Measurements from ENCODE around the gene KIAA1755. TPM values are rescaled to one million over a fixed set of nuclear protein-coding genes. Genes with fewer than 3 reads are reported as not detected.
"Not testable (repeated sequence)": the region's sequence is repeated elsewhere in the genome, so short reads cannot be mapped to it uniquely, and the experiment has no call there.

KIAA1755 gene
- total RNA-seq, 4 donors from 2014 or later = 0.05 to 0.41 (median 0.38) TPM; not detected in 1

DNA sequence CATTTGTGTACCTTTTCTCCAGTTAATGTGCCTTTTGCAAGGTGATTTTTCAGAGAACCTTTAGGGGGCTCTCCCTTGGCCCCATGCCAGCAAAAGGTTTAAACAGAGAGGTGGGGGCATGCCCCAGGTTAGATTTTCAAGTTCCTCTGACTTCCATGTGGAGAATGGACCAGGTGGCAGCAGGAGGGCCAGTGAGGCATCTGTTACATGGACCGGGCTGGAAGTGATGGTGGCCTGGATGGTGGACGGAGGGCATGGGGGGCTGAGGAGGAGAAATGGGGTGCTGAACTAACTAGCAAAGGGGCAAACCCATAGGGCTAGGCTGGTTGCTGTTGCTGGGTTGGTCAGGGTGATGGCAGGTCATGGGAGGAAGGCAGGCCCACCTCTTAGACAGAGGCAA is 22.7 kb upstream of the KIAA1755 start:
- no peak for DNase-seq
- Histone ChIP-seq H3K27me3 (no peaks in the 10 kb centered on the region), H3K36me3 (no peaks in the 10 kb centered on the region), H3K4me3 (no peak overlapping the region), H3K9me3 (no peaks in the 10 kb centered on the region), H3K27ac (no peak overlapping the region), H3K4me1 (peaks cover 3 to 10% of the 10 kb centered on the region in 2 donors)
- no peak for ATAC-seq
- TF ChIP-seq POLR2A (IDR thresholded peaks at IDR 0.05) = no peak
- TF ChIP-seq, protein P1, sequence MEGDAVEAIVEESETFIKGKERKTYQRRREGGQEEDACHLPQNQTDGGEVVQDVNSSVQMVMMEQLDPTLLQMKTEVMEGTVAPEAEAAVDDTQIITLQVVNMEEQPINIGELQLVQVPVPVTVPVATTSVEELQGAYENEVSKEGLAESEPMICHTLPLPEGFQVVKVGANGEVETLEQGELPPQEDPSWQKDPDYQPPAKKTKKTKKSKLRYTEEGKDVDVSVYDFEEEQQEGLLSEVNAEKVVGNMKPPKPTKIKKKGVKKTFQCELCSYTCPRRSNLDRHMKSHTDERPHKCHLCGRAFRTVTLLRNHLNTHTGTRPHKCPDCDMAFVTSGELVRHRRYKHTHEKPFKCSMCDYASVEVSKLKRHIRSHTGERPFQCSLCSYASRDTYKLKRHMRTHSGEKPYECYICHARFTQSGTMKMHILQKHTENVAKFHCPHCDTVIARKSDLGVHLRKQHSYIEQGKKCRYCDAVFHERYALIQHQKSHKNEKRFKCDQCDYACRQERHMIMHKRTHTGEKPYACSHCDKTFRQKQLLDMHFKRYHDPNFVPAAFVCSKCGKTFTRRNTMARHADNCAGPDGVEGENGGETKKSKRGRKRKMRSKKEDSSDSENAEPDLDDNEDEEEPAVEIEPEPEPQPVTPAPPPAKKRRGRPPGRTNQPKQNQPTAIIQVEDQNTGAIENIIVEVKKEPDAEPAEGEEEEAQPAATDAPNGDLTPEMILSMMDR (IDR thresholded peaks at IDR 0.05 in 4 of 5, conservative IDR thresholded peaks at IDR 0.05 in 1 of 5) = no peak
- in situ Hi-C loops (cut with MboI; ENCODE audit: low sequenced_read_pairs in 4 of 4) = no loop called here
- intact Hi-C loops (cut with DNase I; ENCODE audit: low total_unique reads) = no loop called here

DNA sequence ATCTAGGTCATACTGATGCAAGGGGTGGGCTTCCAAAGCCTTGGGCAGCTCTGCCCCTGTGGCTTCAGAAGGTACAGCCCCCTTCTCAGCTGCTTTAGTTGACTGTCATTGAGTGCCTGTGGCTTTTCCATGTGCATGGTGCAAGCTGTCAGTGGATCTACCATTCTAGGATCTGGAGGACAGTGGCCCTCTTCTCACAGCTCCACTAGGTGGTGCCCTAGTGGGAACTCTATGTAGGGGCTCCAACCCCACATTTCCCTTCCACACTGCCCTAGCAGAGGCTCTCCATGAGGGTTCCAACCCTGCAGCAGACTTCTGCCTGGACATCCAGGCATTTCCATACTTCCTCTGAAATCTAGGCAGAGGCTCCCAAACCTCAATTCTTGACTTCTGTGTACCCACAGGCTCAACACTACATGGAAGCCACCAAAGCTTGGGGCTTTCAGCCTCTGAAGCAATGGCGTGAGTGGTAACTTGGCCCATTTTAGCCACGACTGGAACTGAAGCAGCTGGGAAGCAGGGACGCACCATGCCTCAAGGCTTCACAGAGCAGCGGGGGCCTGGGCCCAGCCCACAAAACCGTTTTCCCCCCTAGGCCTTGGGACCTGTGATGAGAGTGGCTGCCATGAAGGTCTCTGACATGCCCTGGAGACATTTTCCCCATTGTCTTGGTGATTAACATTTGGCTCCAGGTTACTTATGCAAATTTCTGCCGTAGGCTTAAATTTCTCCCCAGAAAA is 20.8 kb upstream of the KIAA1755 start:
- H3K4me1 ChIP-seq; in situ Hi-C loops (cut with MboI; ENCODE audit: low sequenced_read_pairs in 4 of 4); H3K9me3 ChIP-seq; H3K27ac ChIP-seq; H3K4me3 ChIP-seq; ATAC-seq; H3K27me3 ChIP-seq; DNase-seq; H3K36me3 ChIP-seq: not testable (repeated sequence)
- intact Hi-C loops (cut with DNase I; ENCODE audit: low total_unique reads) = loop anchor here (2.0 kb wide), 1 partner anchor 17 kb away; no protein-coding TSS in a partner anchor

DNA sequence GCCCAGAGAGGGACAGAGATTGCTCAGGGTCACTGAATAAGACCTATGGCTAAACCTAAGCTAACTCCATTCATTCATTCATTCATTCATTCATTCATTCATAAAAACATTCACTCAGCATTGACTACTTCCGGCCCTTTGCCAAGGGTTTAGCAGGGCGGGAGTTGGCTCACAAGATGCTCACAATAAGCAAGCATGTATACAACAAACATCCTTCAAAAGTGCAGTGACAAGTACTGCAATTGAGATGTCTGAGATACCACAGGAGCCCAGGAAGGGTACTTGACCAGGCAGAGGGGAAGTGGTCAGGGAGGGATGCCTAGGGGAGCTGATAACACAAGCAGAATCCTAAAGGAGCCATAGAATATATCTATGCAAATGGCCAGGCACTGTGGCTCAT is 18.2 kb upstream of the KIAA1755 start:
- no peaks in the 10 kb centered on the region for H3K9me3 ChIP-seq
- H3K4me3 ChIP-seq = no peak overlapping the region

DNA sequence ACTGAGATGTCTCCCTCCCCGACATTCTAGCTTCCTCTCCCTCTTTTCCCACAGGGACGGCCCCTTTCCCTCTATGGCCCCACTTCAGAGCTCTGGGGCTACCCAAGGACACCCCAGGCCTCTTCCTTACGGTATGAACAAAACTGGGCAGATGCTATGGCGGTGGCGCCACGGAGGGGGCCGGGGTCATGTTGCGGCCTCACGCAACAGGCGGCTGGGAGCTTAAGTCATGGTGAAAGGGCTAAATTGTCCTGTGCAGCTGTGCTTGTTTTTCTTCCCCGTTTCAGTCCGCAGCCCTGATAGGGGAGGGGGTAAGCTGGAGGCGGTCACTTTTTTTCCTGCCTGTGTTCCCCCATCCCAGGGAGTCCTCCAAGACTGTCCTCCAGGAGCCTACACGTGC is 17.6 kb upstream of the KIAA1755 start:
- TF ChIP-seq POLR2A (IDR thresholded peaks at IDR 0.05) = no peak
- TF ChIP-seq, protein P1 (IDR thresholded peaks at IDR 0.05 in 4 of 5, conservative IDR thresholded peaks at IDR 0.05 in 1 of 5) = no peak
- no peak for DNase-seq
- Histone ChIP-seq H3K4me3 (no peak overlapping the region), H3K27ac (no peak overlapping the region), H3K4me1 (peaks cover 3 to 10% of the 10 kb centered on the region in 2 donors), H3K9me3 (no peaks in the 10 kb centered on the region), H3K27me3 (no peaks in the 10 kb centered on the region), H3K36me3 (no peaks in the 10 kb centered on the region)
- in situ Hi-C loops (cut with MboI; ENCODE audit: low sequenced_read_pairs in 4 of 4) (no loop called here), intact Hi-C loops (cut with DNase I; ENCODE audit: low total_unique reads) (no loop called here)
- ATAC-seq = no peak

More for the DNA sequence above, 18.2 kb upstream of the KIAA1755 start:
- Histone ChIP-seq H3K27me3 (no peaks in the 10 kb centered on the region), H3K27ac (no peak overlapping the region), H3K36me3 (no peaks in the 10 kb centered on the region), H3K4me1 (peaks cover 3 to 10% of the 10 kb centered on the region in 2 donors)
- no peak for DNase-seq
- ATAC-seq = no peak
- intact Hi-C loops (cut with DNase I; ENCODE audit: low total_unique reads) (no loop called here), in situ Hi-C loops (cut with MboI; ENCODE audit: low sequenced_read_pairs in 4 of 4) (no loop called here)
- TF ChIP-seq, protein P1 (IDR thresholded peaks at IDR 0.05 in 4 of 5, conservative IDR thresholded peaks at IDR 0.05 in 1 of 5) = no peak
- TF ChIP-seq POLR2A (IDR thresholded peaks at IDR 0.05) = no peak

DNA sequence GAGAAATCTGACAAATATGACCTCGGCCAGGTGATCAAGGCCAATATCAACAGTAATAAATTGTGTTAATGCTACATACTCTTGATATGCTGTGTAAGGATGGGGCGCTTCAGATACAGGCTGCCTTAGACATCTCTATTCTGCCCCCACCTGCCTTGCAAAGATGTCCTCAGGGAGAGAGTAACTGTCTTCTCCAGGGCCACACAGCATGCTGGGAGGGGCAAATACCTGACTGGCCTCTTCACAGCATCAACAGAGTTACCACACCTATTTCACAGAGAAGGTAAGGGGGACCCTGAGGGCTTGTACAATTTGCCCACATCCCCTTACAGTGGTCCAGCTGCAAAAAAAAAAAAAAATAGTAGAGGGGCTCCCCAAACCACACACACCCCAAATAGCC is 17.2 kb upstream of the KIAA1755 start:
- no peak for DNase-seq
- Histone ChIP-seq H3K4me3 (no peak overlapping the region), H3K4me1 (peaks cover 3 to 10% of the 10 kb centered on the region in 2 donors), H3K9me3 (no peaks in the 10 kb centered on the region), H3K27me3 (no peaks in the 10 kb centered on the region), H3K27ac (no peak overlapping the region), H3K36me3 (no peaks in the 10 kb centered on the region)
- in situ Hi-C loops (cut with MboI; ENCODE audit: low sequenced_read_pairs in 4 of 4) = no loop called here
- no peak for ATAC-seq
- intact Hi-C loops (cut with DNase I; ENCODE audit: low total_unique reads) = no loop called here
- TF ChIP-seq POLR2A (IDR thresholded peaks at IDR 0.05) = no peak
- TF ChIP-seq, protein P1 (IDR thresholded peaks at IDR 0.05 in 4 of 5, conservative IDR thresholded peaks at IDR 0.05 in 1 of 5) = no peak

All from gastrocnemius medialis (tissue), 4 donors.